Adrenal gland (tissue), 12 donors: ENCODE measurements around the gene NOC3L. TPM values are rescaled to one million over a fixed set of nuclear protein-coding genes. Genes with fewer than 3 reads are reported as not detected.

Experiments used
- DNase-seq, 7 donors: peaks; one replicate each; pipeline ENCODE4 v3.0.0-alpha.2; 2019 to 2020
- H3K27ac ChIP-seq, 5 donors: fragments of 200-600 bp; sonication (generic) in 4 of 5; 1 replicate in 3 of 5; 2 replicates in 2 of 5; pipeline versions ENCODE4 v1.5.1 to v1.8.0; 2016 to 2020; ENCODE audit warnings: mild to moderate bottlenecking in 1 of 5
- H3K27me3 ChIP-seq: fragments of 200-600 bp; 2 replicates; pipeline ENCODE4 v1.8.0; 2021
- H3K36me3 ChIP-seq, 2 donors: fragments of 200-600 bp; replicated peaks in 1 of 2; 1 replicate in 1 of 2; 2 replicates in 1 of 2; pipeline versions ENCODE4 v1.5.1 to v1.8.0; 2018 to 2022
- H3K4me1 ChIP-seq, 2 donors: fragments of 200-600 bp; replicated peaks in 1 of 2; 1 replicate in 1 of 2; 2 replicates in 1 of 2; pipeline versions ENCODE4 v1.5.1 to v1.8.0; 2018 to 2021
- H3K4me3 ChIP-seq, 4 donors: fragments of 200-600 bp; sonication (generic) in 3 of 4; one replicate each; pipeline ENCODE4 v1.5.1; 2016 to 2018
- H3K9me3 ChIP-seq, 3 donors: fragments of 200-600 bp; sonication (generic) in 1 of 3; replicated peaks in 1 of 3; 1 replicate in 2 of 3; 2 replicates in 1 of 3; pipeline versions ENCODE4 v1.5.1 to v1.8.0; 2016 to 2021
- CTCF ChIP-seq, 6 experiments: fragments of 450-650 bp in 4 of 6; fragments of 200-600 bp in 2 of 6; sonication (generic) in 1 of 6; IDR thresholded peaks; 1 replicate in 5 of 6; 2 replicates in 1 of 6; pipeline versions ENCODE4 v1.5.1 to v1.8.0; 2016 to 2021; ENCODE audit warnings: antibody characterized with exemption in 6 of 6, mild to moderate bottlenecking in 2 of 6, moderate library complexity in 1 of 6
- POLR2A ChIP-seq, 2 donors: fragments of 450-650 bp; IDR thresholded peaks; one replicate each; pipeline ENCODE4 v1.6.1; 2017; ENCODE audit warnings: antibody characterized with exemption in 2 of 2, mild to moderate bottlenecking in 2 of 2, moderate library complexity in 1 of 2
- WGBS, 4 donors: extraction: QIAGEN DNeasy Blood & Tissue Kit in 2 of 4; methylation state at CpG; one replicate each; pipeline versions ENCODE4 v1.1.5 to v1.1.7; 2013 to 2017; 5-methylcytosine and 5-hydroxymethylcytosine counted together
- intact Hi-C, 2 donors: fragments of 100-400 bp; cut with DNase I; formaldehyde crosslinking; loops; one replicate each; pipeline versions ENCODE4 v1.14.1 to v1.15.0; 2022 to 2023
- polyA plus RNA-seq, 3 donors: library from polyadenylated mRNA; stranded (reverse); fragments of 200-250 nt in 2 of 3; fragments of 350-450 nt in 1 of 3; fragmentation: Illumina TruSeq in 1 of 3; extraction: RNeasy Lipid Tissue Mini Kit (QIAGEN cat#74804) in 1 of 3; gene quantifications; one replicate each; pipeline ENCODE4 v1.2.3, GENCODE V29; 2013 to 2014
- total RNA-seq, 9 donors: library from RNA; depleted of rRNA in 4 of 9; stranded (reverse); fragments of >200 nt in 4 of 9; fragments of 120-200 nt in 1 of 9; fragmentation: NEBNext Ultra II Directional in 1 of 9; extraction: Animal tissue kit (Norgen Biotek cat#: 25700) in 1 of 9; gene quantifications; one replicate each; pipeline versions ENCODE4 v1.1.0 to v1.2.4, GENCODE V29; 2013 to 2023
- donor health status: healthy with polysubstance abuse.
- donor health status: Bipolar disorder and iron deficiency.
- donor health status: DM: yes; HTN: yes; CAD: no.
- donor health status: DM: no; HTN: no; CAD: no.
- donor health status: DM: no; HTN: no; CAD: no.
- donor health status: DM: yes; HTN: yes; CAD: no.

NOC3L gene
- total and polyA plus RNA-seq, 12 donors, result 6.2 to 30.2 (median 18.8) TPM

- 61 to 68% (median 63%) methylated on average over 2 of the region's 2 CpGs for WGBS, 4 donors
- no peak for DNase-seq
- intact Hi-C loops, result no loop called here
- H3K36me3 ChIP-seq, result peaks cover 0 to 33% of the 10 kb centered on the region in 2 donors
- H3K4me1 ChIP-seq, result peaks cover 15 to 25% of the 10 kb centered on the region in 2 donors
- H3K27ac ChIP-seq, result no peak overlapping the region
- no peak for TF ChIP-seq POLR2A (IDR thresholded peaks at IDR 0.05)
- TF ChIP-seq CTCF (IDR thresholded peaks at IDR 0.05), result no peak
- no peaks in the 10 kb centered on the region for H3K27me3 ChIP-seq
- no peak overlapping the region for H3K4me3 ChIP-seq
- H3K9me3 ChIP-seq, result no peaks in the 10 kb centered on the region
These were observed 4.3 kb downstream of the NOC3L start for GRCh38 chr10:94358480-94358879.

- TF ChIP-seq POLR2A (IDR thresholded peaks at IDR 0.05) (no peak), CTCF (IDR thresholded peaks at IDR 0.05) (no peak)
- DNase-seq, result no peak
- Histone ChIP-seq H3K9me3 (no peaks in the 10 kb centered on the region), H3K27me3 (no peaks in the 10 kb centered on the region), H3K4me1 (peaks cover 13 to 25% of the 10 kb centered on the region in 2 donors), H3K27ac (no peak overlapping the region), H3K36me3 (peaks cover 0 to 37% of the 10 kb centered on the region in 2 donors), H3K4me3 (no peak overlapping the region)
- 89 to 99% (median 96%) methylated on average over 3 of the region's 3 CpGs for WGBS, 4 donors
- intact Hi-C loops, result no loop called here
These were observed 5.5 kb downstream of the NOC3L start for GRCh38 chr10:94357193-94357592.

GRCh38 chr10:94355841-94356240, 6.9 kb downstream of the NOC3L start:
- H3K9me3 ChIP-seq, result no peaks in the 10 kb centered on the region
- no peaks in the 10 kb centered on the region for H3K27me3 ChIP-seq
- WGBS, 4 donors, result 93 to 97% (median 96%) methylated on average over 2 of the region's 2 CpGs
- peaks cover 0 to 49% of the 10 kb centered on the region in 2 donors for H3K36me3 ChIP-seq
- intact Hi-C loops, result no loop called here
- H3K4me3 ChIP-seq, result no peak overlapping the region
- no peak for DNase-seq
- peaks cover 2 to 12% of the 10 kb centered on the region in 2 donors for H3K4me1 ChIP-seq
- TF ChIP-seq CTCF (IDR thresholded peaks at IDR 0.05), result no peak
- no peak for TF ChIP-seq POLR2A (IDR thresholded peaks at IDR 0.05)
- H3K27ac ChIP-seq, result no peak overlapping the region

- H3K4me3 ChIP-seq, result no peak overlapping the region
- DNase-seq, result no peak
- intact Hi-C loops, result no loop called here
- no peaks in the 10 kb centered on the region for H3K4me1 ChIP-seq
- no peaks in the 10 kb centered on the region for H3K27me3 ChIP-seq
- H3K27ac ChIP-seq, result no peak overlapping the region
- WGBS, 4 donors, result 90 to 97% (median 93%) methylated on average over 3 of the region's 3 CpGs
- TF ChIP-seq CTCF (IDR thresholded peaks at IDR 0.05) (no peak), POLR2A (IDR thresholded peaks at IDR 0.05) (no peak)
- peaks cover 0 to 63% of the 10 kb centered on the region in 2 donors for H3K36me3 ChIP-seq
- H3K9me3 ChIP-seq, result no peaks in the 10 kb centered on the region
These were observed 9.4 kb downstream of the NOC3L start for GRCh38 chr10:94353336-94353735.
